Skin epidermis (tissue), 12 donors: ENCODE measurements around the gene MEX3C.
A peak's percentile ranks its signal among the peaks of the same experiment; 100 is the strongest.

Experiments used
- H3K27ac ChIP-seq, 21 experiments: fragments of 200-600 bp; sonication (generic) in 11 of 21; one replicate each; pipeline ENCODE4 v1.5.0; 2020; ENCODE audit warnings: mild to moderate bottlenecking in 3 of 21, inconsistent platforms in 2 of 21, moderate library complexity in 2 of 21
- H3K4me3 ChIP-seq, 7 experiments: fragments of 200-600 bp; sonication (generic) in 2 of 7; one replicate each; pipeline ENCODE4 v1.5.0; 2020; ENCODE audit warnings: inconsistent platforms in 2 of 7, mild to moderate bottlenecking in 2 of 7, moderate library complexity in 1 of 7

MEX3C gene

GRCh38 chr18:51164342-51164741, 33.1 kb downstream of the MEX3C start:
- no peak overlapping the region for H3K4me3 ChIP-seq
- no peak overlapping the region for H3K27ac ChIP-seq

GRCh38 chr18:51163543-51163942, 33.9 kb downstream of the MEX3C start:
- Histone ChIP-seq H3K27ac (no peak overlapping the region), H3K4me3 (no peak overlapping the region)

- no peak overlapping the region for H3K27ac ChIP-seq
- H3K4me3 ChIP-seq: no peak overlapping the region
Measured at GRCh38 chr18:51162617-51163016, 34.9 kb downstream of the MEX3C start.

GRCh38 chr18:51160646-51161045, 36.8 kb downstream of the MEX3C start:
- no peak overlapping the region for H3K27ac ChIP-seq
- no peak overlapping the region for H3K4me3 ChIP-seq

GRCh38 chr18:51157215-51157614, 40.3 kb downstream of the MEX3C start:
- H3K4me3 ChIP-seq: no peak overlapping the region
- no peak overlapping the region for H3K27ac ChIP-seq

- peak overlapping the region in 1 of 7 experiments; percentile 8 for H3K4me3 ChIP-seq
- H3K27ac ChIP-seq: peak overlapping the region in 8 of 21 experiments; percentile 2 to 84 (median 61)
Measured at GRCh38 chr18:51154431-51155063, 42.9 kb downstream of the MEX3C start.

- H3K4me3 ChIP-seq: peak overlapping the region in 1 of 7 experiments; percentile 8
- H3K27ac ChIP-seq: peak overlapping the region in 9 of 21 experiments; percentile 2 to 84 (median 58)
Measured at GRCh38 chr18:51153659-51154371, 43.7 kb downstream of the MEX3C start.

GRCh38 chr18:51151568-51152511, 45.6 kb downstream of the MEX3C start:
- Histone ChIP-seq H3K27ac (peak overlapping the region in 3 of 21 experiments; percentile 3 to 64 (median 7)), H3K4me3 (no peak overlapping the region)

GRCh38 chr18:51151185-51151567, 46.3 kb downstream of the MEX3C start:
- H3K27ac ChIP-seq: peak overlapping the region in 1 of 21 experiments; percentile 3
- no peak overlapping the region for H3K4me3 ChIP-seq

- H3K27ac ChIP-seq: no peak overlapping the region
- H3K4me3 ChIP-seq: no peak overlapping the region
Measured at GRCh38 chr18:51150113-51150700, 47.3 kb downstream of the MEX3C start.

GRCh38 chr18:51149670-51150069, 47.8 kb downstream of the MEX3C start:
- no peak overlapping the region for H3K4me3 ChIP-seq
- H3K27ac ChIP-seq: no peak overlapping the region

GRCh38 chr18:51146909-51147308, 50.6 kb downstream of the MEX3C start:
- Histone ChIP-seq H3K27ac (no peak overlapping the region), H3K4me3 (no peak overlapping the region)

GRCh38 chr18:51138936-51139335, 58.5 kb downstream of the MEX3C start:
- no peak overlapping the region for H3K4me3 ChIP-seq
- H3K27ac ChIP-seq: no peak overlapping the region

- Histone ChIP-seq H3K27ac (peak overlapping the region in 2 of 21 experiments; percentile 31 to 41), H3K4me3 (no peak overlapping the region)
Measured at GRCh38 chr18:51137891-51138290, 59.6 kb downstream of the MEX3C start.

GRCh38 chr18:51137026-51137729, 60.3 kb downstream of the MEX3C start:
- peak overlapping the region in 3 of 21 experiments; percentile 14 to 41 (median 31) for H3K27ac ChIP-seq
- no peak overlapping the region for H3K4me3 ChIP-seq

- Histone ChIP-seq H3K4me3 (no peak overlapping the region), H3K27ac (peak overlapping the region in 6 of 21 experiments; percentile 35 to 76 (median 56))
Measured at GRCh38 chr18:51135795-51136194, 61.7 kb downstream of the MEX3C start.

GRCh38 chr18:51135364-51135763, 62.1 kb downstream of the MEX3C start:
- H3K4me3 ChIP-seq: no peak overlapping the region

GRCh38 chr18:51134721-51135120, 62.8 kb downstream of the MEX3C start:
- Histone ChIP-seq H3K4me3 (peak overlapping the region in 1 of 7 experiments; percentile 12), H3K27ac (peak overlapping the region in 4 of 21 experiments; percentile 15 to 68 (median 26))

More at GRCh38 chr18:51135364-51135763, 62.1 kb downstream of the MEX3C start:
- H3K27ac ChIP-seq: peak overlapping the region in 6 of 21 experiments; percentile 16 to 76 (median 46)

- H3K4me3 ChIP-seq: no peak overlapping the region
Measured at GRCh38 chr18:51133580-51134160, 63.8 kb downstream of the MEX3C start.

More at GRCh38 chr18:51133580-51134160, 63.8 kb downstream of the MEX3C start:
- no peak overlapping the region for H3K27ac ChIP-seq
